Breast epithelium (tissue), 4 donors: ENCODE results near the gene RAB43. TPM values are rescaled to one million over a fixed set of nuclear protein-coding genes. Genes with fewer than 3 reads are reported as not detected.
"Not testable (repeated sequence)": the region's sequence is repeated elsewhere in the genome, so short reads cannot be mapped to it uniquely, and the experiment has no call there.

Experiments
- DNase-seq, 2 donors: peaks; one replicate each; pipeline ENCODE4 v3.0.0-alpha.2; 2019; ENCODE audit warnings: low spot score in 2 of 2
- H3K27ac ChIP-seq, 2 donors: fragments of 200-600 bp; sonication (generic) in 1 of 2; one replicate each; pipeline ENCODE4 v1.5.1; 2016 to 2019; ENCODE audit warnings: mild to moderate bottlenecking in 1 of 2
- H3K27me3 ChIP-seq, 2 donors: fragments of 200-600 bp; sonication (generic) in 1 of 2; one replicate each; pipeline versions ENCODE4 v1.5.1 to v1.6.0; 2017 to 2019; ENCODE audit warnings: control low read depth in 1 of 2, mild to moderate bottlenecking in 1 of 2
- H3K36me3 ChIP-seq: fragments of 200-600 bp; one replicate; pipeline ENCODE4 v1.5.1; 2019
- H3K4me1 ChIP-seq, 2 donors: fragments of 200-600 bp; sonication (generic); one replicate each; pipeline ENCODE4 v1.5.1; 2016 to 2019; ENCODE audit warnings: control low read depth in 1 of 2
- H3K4me3 ChIP-seq, 3 donors: fragments of 200-600 bp; sonication (generic); 1 replicate in 2 of 3; 2 replicates in 1 of 3; pipeline ENCODE4 v1.5.1; 2016 to 2019; ENCODE audit warnings: mild to moderate bottlenecking in 3 of 3, moderate library complexity in 2 of 3
- H3K9me3 ChIP-seq, 2 donors: fragments of 200-600 bp; sonication (generic) in 1 of 2; one replicate each; pipeline ENCODE4 v1.5.1; 2016 to 2019; ENCODE audit warnings: control low read depth in 1 of 2
- POLR2A ChIP-seq: fragments of 450-650 bp; IDR thresholded peaks from one replicate; pipeline ENCODE4 v1.6.1; 2016; ENCODE audit warnings: antibody characterized with exemption, mild to moderate bottlenecking, moderate library complexity
- POLR2AphosphoS5 ChIP-seq, 3 donors: sonication (generic); formaldehyde crosslinking; IDR thresholded peaks; one replicate each; pipeline ENCODE4 v1.6.1; 2017; ENCODE audit warnings: antibody characterized with exemption in 3 of 3
- intact Hi-C: fragments of 100-400 bp; cut with DNase I; formaldehyde crosslinking; loops from one replicate; pipeline ENCODE4 v1.15.1; 2023; ENCODE audit warnings: low total_unique reads
- total RNA-seq, 3 donors: library from RNA; depleted of rRNA; stranded (reverse); fragments of >200 nt; gene quantifications; one replicate each; pipeline ENCODE4 v1.1.0, GENCODE V29; 2016
- TF ChIP-seq, protein P1 (sequence below), 3 donors: fragments of 450-650 bp; IDR thresholded peaks; one replicate each; pipeline ENCODE4 v1.5.1; 2016 to 2017; ENCODE audit warnings: antibody characterized with exemption in 3 of 3, mild to moderate bottlenecking in 3 of 3, moderate library complexity in 3 of 3

RAB43 gene
- total RNA-seq, 3 donors from 2014 or later = 5.6 to 17.0 (median 17.0) TPM

DNA sequence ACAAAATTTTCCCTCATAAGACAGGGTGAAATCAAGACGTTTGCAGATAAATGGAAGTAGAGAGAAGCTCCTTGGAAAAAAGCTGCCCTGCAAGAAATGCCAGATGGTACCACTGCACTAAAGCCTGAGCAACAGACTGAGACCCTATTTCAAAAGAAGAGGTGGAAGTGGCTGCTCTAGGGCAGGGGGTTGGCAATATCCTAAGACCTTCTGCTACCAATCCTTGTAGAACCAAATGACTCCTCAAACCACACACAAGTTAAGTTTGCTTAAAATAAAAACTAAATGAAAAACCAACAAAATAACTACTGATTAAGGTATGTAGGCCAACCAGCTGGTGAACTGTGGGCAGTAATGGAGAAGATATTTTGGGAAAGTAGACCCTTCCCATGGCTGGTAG lies 21.3 kb downstream of the RAB43 start:
- no peaks in the 10 kb centered on the region for H3K36me3 ChIP-seq
- no peak for TF ChIP-seq POLR2AphosphoS5 (IDR thresholded peaks at IDR 0.05)
- no peak for TF ChIP-seq POLR2A
- TF ChIP-seq, protein P1, sequence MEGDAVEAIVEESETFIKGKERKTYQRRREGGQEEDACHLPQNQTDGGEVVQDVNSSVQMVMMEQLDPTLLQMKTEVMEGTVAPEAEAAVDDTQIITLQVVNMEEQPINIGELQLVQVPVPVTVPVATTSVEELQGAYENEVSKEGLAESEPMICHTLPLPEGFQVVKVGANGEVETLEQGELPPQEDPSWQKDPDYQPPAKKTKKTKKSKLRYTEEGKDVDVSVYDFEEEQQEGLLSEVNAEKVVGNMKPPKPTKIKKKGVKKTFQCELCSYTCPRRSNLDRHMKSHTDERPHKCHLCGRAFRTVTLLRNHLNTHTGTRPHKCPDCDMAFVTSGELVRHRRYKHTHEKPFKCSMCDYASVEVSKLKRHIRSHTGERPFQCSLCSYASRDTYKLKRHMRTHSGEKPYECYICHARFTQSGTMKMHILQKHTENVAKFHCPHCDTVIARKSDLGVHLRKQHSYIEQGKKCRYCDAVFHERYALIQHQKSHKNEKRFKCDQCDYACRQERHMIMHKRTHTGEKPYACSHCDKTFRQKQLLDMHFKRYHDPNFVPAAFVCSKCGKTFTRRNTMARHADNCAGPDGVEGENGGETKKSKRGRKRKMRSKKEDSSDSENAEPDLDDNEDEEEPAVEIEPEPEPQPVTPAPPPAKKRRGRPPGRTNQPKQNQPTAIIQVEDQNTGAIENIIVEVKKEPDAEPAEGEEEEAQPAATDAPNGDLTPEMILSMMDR (IDR thresholded peaks at IDR 0.05) = no peak

GRCh38 chr3:129095285-129095684 lies 26.3 kb downstream of the RAB43 start:
- Histone ChIP-seq H3K4me3 (no peak overlapping the region), H3K9me3 (no peaks in the 10 kb centered on the region), H3K36me3 (no peaks in the 10 kb centered on the region), H3K27me3 (no peaks in the 10 kb centered on the region), H3K27ac (no peak overlapping the region), H3K4me1 (no peaks in the 10 kb centered on the region)
- intact Hi-C loops = no loop called here
- no peak for DNase-seq
- TF ChIP-seq POLR2AphosphoS5 (IDR thresholded peaks at IDR 0.05) = no peak
- TF ChIP-seq, protein P1 (IDR thresholded peaks at IDR 0.05) = no peak
- no peak for TF ChIP-seq POLR2A

More for the DNA sequence above, 21.3 kb downstream of the RAB43 start:
- intact Hi-C loops = no loop called here
- no peak for DNase-seq
- Histone ChIP-seq H3K4me3 (no peak overlapping the region), H3K9me3 (no peaks in the 10 kb centered on the region), H3K27me3 (no peaks in the 10 kb centered on the region), H3K4me1 (no peaks in the 10 kb centered on the region), H3K27ac (no peak overlapping the region)

DNA sequence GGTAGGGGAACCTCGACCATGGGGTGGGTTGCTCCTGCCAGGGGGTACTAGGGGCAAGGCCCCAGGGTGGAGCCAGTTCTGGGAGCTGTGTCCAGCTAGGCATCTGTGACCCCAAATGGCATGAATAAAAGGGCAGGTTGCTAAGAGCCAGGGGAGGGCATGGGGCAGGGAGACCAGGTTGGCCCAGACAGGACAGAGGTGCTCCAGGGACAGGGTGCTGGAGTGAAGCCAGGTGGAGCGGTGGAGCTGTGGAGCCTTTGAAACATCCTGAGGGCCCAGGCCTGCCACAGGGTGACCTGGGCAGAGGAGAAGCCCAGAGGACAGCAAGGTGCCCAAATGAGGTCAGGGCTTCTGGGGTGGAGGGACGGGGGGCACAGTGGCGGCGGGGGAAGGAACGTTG lies 33.3 kb downstream of the RAB43 start:
- H3K27me3 ChIP-seq, H3K4me1 ChIP-seq, DNase-seq, H3K36me3 ChIP-seq, intact Hi-C loops, H3K27ac ChIP-seq, H3K4me3 ChIP-seq, H3K9me3 ChIP-seq: not testable (repeated sequence)

GRCh38 chr3:129087904-129088303 lies 33.7 kb downstream of the RAB43 start:
- H3K4me1 ChIP-seq, H3K9me3 ChIP-seq, H3K4me3 ChIP-seq, intact Hi-C loops, H3K27me3 ChIP-seq, H3K36me3 ChIP-seq: not testable (repeated sequence)
- DNase-seq = peak in 1 of 2 donors; percentile 66
- peak overlapping the region; percentile 78 to 95 for H3K27ac ChIP-seq

DNA sequence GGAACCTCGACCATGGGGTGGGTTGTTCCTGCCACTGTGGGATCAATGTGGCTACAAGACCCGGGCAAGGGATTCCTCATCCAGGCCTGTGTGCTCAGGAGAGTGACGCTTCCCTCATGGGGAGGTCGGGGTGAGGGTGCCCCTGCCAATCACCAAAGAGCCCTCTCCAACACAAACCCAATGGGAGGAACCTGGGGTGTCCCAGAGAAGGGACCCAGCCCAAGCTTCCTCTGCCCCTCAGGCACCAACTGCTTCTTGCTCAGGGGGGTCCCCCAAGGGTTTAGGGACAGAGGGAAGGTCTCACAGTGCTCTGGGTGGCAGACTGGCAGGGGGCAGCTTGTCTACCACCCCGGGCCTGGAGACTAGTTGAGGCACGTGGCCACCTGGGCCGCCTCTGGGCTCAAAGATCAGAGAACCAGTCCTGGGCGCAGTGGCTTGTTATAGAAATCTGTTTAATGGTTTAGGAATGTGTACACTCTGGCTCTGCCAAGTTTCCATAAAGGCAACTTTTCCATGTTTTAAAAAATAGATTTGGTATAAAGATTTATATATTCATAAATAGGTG lies 34.4 kb downstream of the RAB43 start:
- TF ChIP-seq POLR2A (no peak), POLR2AphosphoS5 (IDR thresholded peaks at IDR 0.05) (peak in 1 of 3 donors; percentile 19)
- TF ChIP-seq, protein P1 (IDR thresholded peaks at IDR 0.05) = no peak
- intact Hi-C loops = no loop called here
- peak; percentile 58 to 65 for DNase-seq

DNA sequence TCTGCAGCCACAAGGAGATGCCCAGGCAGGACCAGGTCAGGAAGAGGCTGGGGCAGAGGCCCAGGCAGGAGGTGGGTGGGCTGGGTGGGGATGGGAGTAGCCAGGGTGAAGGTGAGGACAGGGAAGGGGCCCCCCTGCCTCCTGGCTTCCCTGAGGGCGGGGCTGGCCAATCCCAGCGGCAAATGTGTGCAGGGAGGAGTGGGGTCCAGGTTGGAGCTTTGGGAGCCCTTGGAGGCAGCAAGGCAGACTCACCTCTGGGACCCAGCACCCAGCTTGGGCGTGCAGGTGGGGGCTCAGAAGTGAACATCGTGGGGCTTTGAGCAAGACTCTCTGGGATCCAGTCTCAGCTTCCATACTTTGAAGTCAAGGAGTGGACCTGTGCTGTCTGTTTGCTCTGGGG lies 35.8 kb downstream of the RAB43 start:
- Histone ChIP-seq H3K36me3 (no peaks in the 10 kb centered on the region), H3K27ac (peak overlapping the region; percentile 95 to 96), H3K9me3 (no peaks in the 10 kb centered on the region), H3K4me3 (no peak overlapping the region), H3K27me3 (no peaks in the 10 kb centered on the region), H3K4me1 (peaks cover 0 to 4% of the 10 kb centered on the region in 2 donors)
- no peak for DNase-seq
- intact Hi-C loops = no loop called here
- TF ChIP-seq POLR2A = no peak
- TF ChIP-seq, protein P1 (IDR thresholded peaks at IDR 0.05) = no peak
- TF ChIP-seq POLR2AphosphoS5 (IDR thresholded peaks at IDR 0.05) = no peak

More for the DNA sequence above, 34.4 kb downstream of the RAB43 start:
- peak overlapping the region; percentile 95 to 96 for H3K27ac ChIP-seq
- no peak overlapping the region for H3K4me3 ChIP-seq
- H3K4me1 ChIP-seq = peaks cover 0 to 4% of the 10 kb centered on the region in 2 donors
- no peaks in the 10 kb centered on the region for H3K9me3 ChIP-seq
- H3K27me3 ChIP-seq = no peaks in the 10 kb centered on the region
- no peaks in the 10 kb centered on the region for H3K36me3 ChIP-seq
